T1000 (cell line): ENCODE data around the gene CRIP2.
A peak's percentile ranks its signal among the peaks of the same experiment; 100 is the strongest.

Source experiments
- DNase-seq: peaks from one replicate; lab custom pipeline; 2025; ENCODE audit warnings: mixed read lengths; lab: John Stamatoyannopoulos, UW

Gene CRIP2

GRCh38 chr14:105476831-105477659, 2.4 kb downstream of the CRIP2 start:
- DNase-seq: no peak

- DNase-seq: no peak
These were observed 3.2 kb downstream of the CRIP2 start for GRCh38 chr14:105477660-105478397.

GRCh38 chr14:105478398-105479251, 4.0 kb downstream of the CRIP2 start:
- no peak for DNase-seq

GRCh38 chr14:105479431-105480158, 5.0 kb downstream of the CRIP2 start:
- no peak for DNase-seq

- no peak for DNase-seq
These were observed 5.7 kb downstream of the CRIP2 start for GRCh38 chr14:105480199-105480746.

- DNase-seq: peak; percentile 85
These were observed 6.5 kb downstream of the CRIP2 start for GRCh38 chr14:105480807-105481801.

GRCh38 chr14:105481886-105482457, 7.4 kb downstream of the CRIP2 start:
- peak; percentile 91 for DNase-seq

GRCh38 chr14:105482486-105483110, 8.0 kb downstream of the CRIP2 start:
- DNase-seq: no peak

GRCh38 chr14:105483300-105484068, 8.9 kb downstream of the CRIP2 start:
- DNase-seq: no peak

- no peak for DNase-seq
These were observed 9.7 kb downstream of the CRIP2 start for GRCh38 chr14:105484069-105484996.

- no peak for DNase-seq
These were observed 10.4 kb downstream of the CRIP2 start for GRCh38 chr14:105484997-105485393.

GRCh38 chr14:105485739-105486162, 11.1 kb downstream of the CRIP2 start:
- no peak for DNase-seq

- DNase-seq: no peak
These were observed 11.7 kb downstream of the CRIP2 start, which contains the start of gene CRIP1 for GRCh38 chr14:105486163-105486973. Gene CRIP1 (plus strand): TSS chr14:105486886. CDS start chr14:105487260, 374 bp downstream.

GRCh38 chr14:105486974-105487448, 12.4 kb downstream of the CRIP2 start:
- DNase-seq: no peak

- no peak for DNase-seq
These were observed 12.9 kb downstream of the CRIP2 start for GRCh38 chr14:105487449-105487985.
